GM21526 (cell line): ENCODE results near the gene PGLYRP2.

Experiments
- ATAC-seq: cut with Tn5 transposase; IDR thresholded peaks from one replicate; pipeline ENCODE4 v1.9.1; 2021; ENCODE audit warnings: moderate library complexity; ENCODE audit not compliant: unreplicated experiment, low FRiP score

PGLYRP2 gene

DNA sequence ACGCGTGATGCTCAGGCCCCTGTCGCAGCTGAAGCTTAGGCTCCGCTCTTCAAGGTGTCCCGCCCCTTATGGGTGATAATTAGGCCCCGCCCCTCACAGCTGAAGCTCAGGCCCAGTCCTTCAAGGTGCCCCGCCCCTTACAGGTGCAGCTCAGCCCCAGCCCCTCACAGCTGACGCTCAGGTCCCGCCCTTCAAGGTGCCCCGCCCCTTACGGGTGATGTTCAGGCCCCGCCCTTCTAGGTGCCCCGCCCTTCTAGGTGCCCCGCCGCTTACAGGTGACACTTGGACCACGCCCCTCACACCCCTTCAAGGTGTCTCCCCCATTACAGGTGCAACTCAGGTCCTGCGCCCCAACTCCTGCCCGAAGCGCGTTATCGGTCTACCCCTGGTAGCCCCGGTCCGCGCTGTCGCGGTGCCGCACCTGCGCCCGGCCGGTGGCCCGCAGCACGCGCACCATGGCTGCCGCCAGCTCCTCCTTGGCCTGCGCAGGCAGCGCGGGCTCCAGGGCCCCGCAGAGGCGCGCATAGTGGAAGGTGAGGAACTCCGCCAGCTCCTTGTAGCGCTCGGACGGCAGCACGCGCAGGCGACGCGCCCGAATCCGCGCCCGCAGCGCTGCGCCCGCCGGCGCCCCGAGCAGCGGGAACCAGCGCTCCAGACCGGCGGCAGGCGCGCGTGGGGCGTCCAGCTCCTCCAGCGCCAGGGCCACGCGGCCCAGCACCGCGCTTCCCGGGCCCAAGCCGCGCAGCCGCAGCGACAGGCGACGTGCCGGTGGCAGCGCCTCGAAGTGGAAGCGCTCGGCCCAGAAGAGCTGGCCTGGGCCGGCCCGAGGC is 22.2 kb downstream of the PGLYRP2 start:
- ATAC-seq, result no peak

DNA sequence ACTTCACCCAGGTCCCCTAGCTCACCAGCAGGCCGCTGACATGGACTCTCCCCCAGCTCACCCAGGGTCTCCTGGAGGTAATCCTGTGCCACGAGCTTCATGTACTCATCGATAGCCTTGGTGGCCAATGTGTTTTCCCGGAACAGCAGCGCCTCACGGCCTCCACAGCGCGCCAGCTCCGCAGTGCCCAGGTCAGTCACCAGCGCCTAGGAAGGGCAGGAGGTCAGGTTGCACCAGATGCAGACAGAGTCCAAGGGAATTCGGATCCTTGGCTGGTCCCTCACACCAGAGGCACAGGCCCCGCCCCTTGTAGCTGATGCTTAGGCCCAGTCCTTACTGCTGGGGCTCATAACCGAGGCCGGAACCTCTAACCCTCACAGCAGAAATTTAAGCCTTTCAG is 22.9 kb downstream of the PGLYRP2 start:
- no peak for ATAC-seq

DNA sequence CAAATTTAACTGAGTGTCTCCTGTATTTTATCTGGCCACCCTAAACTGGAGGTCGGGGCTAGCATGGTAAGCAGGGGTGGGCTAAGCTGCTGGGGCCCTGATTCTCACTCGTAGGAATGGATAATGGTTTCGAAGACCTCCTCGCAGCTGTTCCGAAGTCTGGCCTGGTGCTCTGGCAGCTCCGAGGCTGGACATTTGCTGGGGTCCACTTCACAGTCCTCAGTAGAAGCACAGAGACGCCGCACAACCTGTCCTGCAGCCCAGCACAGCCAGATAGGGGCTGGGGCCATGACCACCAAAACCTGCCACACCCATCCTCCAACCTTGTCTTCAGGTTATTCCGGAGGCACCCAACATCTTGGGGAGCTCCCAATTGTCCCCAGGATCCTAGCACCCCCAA is 23.3 kb downstream of the PGLYRP2 start:
- ATAC-seq, result no peak

DNA sequence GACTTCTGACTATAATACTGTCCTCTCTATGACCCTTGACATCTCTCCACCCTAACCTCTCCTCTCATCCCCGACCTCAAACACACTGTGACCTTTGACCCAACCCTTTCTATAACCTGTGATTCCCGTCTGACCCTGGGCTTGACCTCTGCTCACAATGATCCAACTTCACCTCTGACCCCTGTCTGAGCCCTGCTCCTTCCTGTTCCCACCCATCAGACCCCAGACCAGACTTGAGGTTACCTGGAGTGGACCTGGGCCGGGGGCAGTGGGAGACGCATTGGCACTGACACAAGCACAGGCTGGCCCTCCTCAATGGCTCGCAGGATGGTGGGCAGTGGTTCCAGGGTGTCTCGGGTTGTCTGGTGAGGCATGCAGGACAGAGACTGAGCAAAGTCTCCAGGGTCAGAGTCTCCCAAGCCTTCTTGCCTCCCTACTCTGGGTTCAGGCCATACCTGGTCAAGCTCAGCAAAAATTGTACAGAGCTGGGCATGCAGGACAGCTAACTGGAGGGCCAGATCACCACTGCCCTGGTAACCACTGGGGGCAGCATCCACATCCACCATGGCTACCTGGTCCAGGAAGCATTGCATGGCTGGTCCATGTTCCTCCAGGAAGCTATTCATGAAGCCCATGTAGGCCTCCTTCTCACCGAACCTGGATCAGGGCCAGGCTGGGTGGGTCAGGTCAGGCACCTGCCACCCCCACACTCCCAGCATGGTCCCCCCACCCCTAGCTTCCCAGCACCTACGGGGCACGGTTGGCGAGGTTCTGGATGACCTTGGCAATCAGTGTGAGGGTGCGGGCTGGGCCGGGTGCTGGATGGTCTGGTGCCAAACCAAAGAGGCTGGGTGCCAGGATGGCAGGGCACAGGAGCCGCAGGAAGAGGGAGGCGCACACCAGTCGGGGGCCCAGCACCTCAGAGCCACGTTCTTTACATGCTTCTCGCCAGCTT is 25.1 kb downstream of the PGLYRP2 start:
- ATAC-seq, result no peak

DNA sequence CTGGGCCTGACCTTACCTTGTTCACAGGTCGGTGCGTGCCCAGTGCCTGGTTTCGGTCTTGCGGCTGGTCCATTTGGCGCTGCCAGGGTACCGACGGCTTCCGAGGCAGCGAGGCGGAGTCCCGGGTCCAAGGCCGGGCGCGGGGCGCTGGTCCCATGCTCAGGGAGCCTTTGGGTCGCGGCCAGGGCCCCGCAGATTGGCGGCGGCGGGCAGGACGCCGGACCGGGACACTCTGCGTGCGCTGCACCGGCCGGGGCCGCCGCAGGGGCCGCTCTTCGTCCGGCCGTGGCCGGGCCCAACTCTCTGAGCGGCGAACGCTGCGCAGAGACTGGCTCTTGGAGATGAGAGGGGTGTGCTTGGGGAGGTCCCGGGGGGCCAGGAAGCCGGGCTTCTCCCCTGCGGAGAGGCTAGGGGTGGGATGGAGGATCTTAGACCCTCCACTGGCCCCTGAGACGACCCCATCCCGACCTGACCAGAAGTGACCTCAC is 26.2 kb downstream of the PGLYRP2 start:
- no peak for ATAC-seq

DNA sequence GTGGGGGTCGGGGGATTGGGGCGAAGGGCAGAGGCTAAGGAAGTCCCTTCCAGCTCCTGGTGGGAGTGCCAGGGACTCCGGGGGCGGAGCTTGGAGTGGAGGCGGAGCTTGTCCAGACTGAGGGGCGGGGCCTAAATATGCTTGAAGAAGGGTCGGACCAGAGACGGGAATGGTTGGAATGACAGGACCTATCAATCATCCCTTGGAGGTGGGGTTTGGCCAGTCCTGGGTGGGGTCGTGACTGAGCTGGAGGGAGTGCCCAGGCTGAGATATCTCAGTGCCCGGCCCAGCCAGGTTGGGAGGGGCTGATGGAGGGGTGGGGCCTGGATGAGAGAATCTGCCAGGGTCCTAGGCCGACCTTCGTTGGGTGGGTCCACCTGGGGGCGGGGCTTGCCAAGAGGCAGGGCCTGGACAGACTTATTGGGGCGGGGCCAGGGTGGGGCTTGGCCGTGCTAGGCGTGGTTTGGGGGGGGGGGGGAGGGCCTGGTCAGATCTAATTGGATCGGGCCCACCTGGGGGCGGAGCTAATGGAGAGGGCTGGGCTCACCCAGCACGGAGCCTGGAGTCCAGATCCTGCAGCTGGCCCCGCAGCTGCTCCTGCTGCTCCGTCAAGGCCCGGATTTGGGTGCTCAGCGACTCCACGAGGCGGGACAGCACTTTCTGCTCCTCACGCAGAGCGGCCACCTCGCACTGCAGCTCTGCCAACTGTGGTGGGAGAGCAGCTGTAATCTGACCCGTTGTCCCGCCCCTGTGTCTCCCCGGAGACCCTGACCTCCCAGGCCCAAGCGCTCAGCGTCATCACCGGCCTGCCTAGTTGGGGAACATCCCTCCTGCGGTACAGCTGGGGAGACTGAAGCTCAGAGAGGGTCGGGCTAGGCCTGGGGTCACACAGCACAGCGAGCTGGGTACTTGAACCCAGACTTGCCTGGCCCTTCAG is 26.9 kb downstream of the PGLYRP2 start:
- no peak for ATAC-seq

DNA sequence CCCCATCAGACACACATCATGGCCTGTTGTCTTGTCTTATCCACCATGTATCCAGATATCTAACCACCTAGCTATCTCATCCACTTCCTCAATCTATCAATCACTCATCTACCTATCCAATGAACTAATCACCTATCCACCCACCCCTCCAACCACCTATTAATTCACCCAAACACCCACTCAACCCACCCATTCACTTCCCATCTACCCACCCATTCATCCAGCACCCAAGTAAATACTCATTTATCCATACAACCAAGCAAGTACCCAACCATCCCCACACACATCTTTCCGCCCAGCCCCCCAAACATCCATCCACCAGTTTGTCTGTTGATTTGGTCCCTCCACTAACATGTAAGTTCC is 28.8 kb downstream of the PGLYRP2 start:
- ATAC-seq, result no peak

DNA sequence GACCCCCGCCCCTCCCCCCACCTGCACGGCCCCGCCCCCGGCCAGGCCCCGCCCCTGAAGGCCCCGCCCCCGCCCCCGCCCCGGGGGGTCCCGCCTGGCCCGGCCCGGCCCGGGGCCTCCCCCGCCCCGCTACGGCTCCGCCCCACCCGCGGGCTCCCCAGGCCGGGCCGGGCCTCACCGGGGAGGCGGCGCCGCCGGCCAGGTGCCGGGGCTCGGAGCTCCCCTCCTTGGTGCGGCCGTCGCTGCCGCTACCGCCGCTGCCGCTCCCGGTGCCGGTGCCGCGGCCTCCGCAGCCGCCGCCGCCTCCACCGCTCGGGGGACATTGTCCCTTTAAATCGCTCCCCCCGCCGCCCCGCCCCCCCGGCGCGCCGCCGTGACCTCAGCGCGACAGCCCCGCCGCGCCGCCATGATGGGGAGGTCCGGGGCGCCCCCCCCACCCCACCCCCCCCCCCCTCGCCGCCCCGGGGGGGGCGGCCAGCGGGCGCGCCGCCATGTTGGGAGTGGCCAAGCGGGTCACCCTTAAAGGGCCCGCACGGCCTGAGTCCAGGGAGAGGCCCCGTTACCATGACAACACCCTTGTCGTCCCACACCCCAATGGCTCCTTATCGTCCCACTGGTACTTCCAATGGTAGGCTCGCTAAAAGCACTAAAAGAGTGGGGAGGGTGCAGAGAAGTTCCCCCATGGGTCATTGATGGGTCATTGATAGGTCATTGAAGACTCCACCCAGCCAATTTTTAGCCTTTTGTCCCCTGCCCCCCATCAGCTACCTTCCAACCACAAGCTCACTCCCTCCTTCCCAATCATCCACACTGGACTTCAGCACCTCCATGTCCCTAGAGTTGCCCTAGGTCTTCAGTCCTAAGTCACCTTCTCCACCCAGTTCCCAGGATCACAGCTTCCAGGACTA is 29.4 kb downstream of the PGLYRP2 start, which contains the start of gene WIZ:
Gene WIZ (minus strand): TSS at position 337 of the 908 bp plus-strand sequence. CDS start 1,649 bp downstream, outside the sequence.
- no peak for ATAC-seq

DNA sequence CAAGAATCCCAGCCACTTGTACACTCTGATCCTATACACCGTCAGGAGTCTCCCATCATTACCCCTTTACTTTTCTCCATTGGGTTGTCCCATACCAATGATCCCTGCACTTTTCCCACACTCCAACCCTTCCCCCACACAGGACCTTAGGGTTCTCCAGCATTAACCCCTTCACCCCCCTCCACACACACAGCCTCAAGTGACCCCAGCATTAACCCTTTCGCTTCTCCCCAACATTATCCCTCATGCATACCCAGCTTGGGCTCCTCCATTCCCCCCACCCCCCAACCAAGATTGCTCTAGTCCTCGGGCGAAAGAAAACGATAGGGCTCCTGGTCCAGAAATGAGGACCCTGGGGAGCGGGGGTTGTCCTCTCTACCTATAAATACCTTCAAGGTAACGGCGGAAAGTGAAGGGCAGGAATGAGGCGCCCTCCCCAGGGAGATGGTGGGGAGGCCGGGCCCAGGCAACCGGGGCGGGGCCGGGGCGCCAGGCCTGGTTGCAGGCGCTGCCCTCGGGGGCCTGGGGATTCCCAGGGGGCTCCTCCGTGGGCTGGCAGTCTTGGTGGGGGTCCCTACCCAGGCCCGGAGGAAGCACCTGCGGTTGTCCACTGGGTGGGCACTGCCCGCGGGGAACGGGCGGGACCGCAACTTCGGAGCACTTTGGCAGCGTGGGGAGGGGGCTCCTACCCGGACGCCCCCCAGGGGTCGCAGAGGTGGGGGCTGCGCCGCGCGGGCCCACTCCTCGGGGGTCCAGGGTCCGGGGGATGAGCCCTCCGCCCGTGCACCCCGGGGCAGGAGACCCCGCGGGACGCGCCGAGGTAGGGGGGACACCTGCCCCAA is 30.3 kb downstream of the PGLYRP2 start:
- ATAC-seq, result no peak

DNA sequence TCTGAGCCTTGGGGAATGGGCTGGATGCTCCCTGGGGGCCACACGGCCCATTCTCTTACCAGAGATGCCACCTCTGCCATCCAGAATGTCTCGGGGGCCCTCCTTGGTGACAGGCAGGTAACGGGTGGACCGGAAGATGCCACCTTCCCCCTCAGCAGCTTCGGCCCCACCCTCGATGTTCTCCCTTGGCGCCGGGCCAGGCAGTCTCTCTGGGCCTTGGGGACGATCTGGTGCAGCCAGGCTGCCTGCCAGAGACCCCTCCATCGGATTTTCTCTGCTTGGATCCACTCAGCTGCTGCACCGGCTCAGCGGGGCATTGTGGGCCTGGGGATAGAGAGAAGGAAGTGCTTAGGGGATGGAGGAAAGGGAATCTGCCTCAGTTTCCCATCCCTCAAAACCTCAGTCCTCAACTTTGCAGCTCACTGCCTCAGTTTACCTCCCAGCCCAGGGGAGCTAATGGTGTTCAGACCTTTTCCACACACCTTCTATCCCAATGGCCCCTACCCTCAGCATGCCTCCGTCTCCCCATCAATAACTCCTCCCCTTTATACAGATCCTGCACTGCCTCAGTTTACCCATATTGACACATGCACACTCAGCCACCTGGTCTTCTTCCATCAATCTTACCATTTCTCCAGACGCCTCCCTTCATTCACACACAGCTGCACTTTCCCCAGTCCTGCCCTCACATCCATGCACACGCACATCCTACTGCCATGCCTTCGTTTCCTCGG is 31.1 kb downstream of the PGLYRP2 start:
- ATAC-seq, result no peak

DNA sequence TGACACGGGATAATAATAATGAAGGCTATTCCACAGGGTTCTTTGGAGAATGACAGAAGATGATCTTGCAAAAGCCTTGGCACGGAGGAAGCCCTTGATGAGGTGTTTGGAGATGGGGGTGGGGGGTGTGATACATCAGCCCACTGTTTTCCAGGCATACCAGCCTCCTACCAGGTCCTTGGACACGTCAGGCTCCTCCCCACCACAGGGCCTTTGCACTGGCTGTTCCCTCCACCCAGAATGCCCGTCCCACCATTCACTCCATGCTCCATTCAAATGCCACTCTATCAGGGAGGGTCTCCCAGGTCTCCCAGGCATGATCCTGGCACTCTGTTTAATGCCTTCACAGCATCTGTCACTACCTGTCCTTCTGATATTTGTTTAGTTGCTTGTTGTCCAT is 32.2 kb downstream of the PGLYRP2 start:
- ATAC-seq, result no peak

DNA sequence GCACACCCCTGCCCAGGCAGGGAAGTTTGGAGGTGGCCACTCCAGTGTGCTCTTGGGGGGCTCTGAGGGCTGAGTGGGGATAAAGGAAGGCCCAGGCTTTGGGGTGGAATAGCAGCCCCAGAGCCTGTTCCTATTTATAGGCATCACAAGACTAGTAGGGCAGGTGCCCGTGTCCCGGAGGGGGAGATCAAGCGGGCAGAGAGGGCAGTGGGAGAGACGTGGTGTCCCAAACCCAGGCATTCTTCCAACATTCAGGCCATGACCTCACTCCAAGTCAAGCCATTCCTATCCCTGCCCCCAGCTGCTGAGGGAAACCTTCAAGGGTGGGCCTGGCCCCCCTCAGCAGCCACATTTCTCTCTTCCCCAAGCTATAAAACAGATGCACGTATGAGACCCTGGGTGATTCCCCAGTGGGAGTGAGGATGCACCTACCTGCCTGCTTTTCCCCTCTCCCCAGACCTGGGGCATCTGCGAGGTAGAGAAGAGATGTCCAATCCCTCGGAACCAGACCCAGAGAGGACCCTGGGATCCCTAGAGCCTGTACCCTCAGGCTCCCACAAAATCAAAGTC is 33.4 kb downstream of the PGLYRP2 start:
- ATAC-seq, result no peak

DNA sequence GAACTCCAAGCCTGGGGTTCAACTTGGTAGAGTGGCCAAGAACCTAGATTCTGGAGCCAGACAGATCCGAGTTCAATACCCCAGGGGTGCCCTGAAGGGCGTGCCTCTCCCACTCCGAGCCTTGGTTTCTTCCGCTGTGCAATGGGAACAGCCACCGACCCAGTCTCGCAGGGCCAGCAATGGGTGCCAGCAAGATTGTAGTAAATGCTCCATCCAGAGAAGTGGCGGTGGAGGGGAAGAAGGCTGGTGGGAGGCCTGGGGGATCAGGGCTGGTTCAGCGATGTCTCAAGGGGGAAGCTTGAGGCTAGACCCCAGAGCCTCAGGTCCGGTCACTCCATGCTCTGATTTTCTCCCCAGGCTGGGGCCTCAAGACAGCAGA is 34.1 kb downstream of the PGLYRP2 start:
- ATAC-seq, result no peak

DNA sequence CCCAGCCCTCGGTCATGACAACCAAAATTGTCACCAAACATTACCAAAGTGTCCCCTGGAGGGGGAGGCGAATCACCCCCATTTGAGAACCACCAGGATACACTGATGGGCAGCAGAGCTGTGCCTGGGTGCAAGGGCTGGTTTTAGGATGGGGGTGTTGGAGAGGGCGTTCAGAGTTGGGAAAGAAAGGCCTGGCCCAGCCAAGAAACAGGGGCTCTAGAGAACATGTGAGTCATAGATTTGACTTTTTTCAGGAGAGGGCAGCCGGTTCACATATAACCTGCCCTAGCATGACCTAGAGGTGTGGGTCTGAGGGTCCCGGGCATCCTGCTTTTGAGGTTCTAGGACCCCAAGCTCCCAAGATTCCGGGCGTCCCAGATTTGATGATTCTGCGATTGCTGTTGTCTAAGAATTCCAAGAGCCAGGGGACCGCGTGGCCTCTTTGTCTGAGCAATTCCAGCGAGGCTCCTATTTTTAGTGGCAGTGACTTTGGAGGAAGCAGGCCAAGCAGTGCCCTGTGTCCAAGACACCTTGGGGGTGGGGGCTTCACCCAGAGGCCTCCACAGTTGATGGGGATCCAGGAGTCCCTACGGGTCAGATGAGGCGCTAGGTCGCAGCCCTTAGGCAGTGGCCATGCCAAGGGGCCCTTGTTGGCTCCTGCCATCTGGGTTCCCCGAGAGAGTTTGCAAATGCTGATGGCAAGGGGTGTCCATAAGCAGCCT is 34.6 kb downstream of the PGLYRP2 start:
- no peak for ATAC-seq

DNA sequence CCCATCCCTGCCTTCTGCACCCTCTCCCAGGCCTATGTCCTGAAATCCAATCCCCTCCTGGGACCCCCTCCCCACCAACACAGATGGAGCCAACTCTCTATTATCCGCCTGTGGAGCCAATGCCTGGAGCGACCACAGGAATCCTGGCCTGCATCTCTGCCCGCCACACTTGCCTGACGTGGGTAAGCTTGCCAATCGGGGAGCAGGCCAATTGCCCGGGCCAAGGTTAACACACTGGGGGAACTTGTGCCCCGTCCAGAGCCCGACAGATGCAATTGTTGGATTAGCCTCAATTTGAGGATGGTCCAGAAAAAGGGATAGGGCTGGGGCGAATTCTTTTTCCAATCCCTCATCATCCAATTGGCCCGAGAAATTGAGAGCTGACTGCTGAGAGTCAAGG is 35.5 kb downstream of the PGLYRP2 start:
- ATAC-seq, result no peak

DNA sequence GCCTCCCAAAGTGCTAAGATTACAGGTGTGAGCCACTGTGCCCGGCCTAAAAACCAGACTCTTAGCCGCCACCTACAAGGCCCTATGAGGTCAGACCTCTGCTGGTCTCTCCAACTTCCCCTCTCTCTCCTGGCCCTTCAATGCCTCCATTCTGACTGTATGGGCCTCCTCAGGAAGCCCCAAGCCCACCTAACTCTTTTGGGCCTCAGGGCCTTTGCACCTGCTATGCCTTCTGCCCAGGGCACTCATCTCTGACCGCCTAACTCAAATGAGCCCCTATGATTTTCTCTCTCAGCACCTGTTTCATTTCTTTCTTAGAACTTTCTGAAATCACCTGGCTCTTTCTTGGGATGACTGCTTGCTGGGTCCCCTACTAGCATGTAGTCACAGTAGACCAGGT is 36.0 kb downstream of the PGLYRP2 start:
- no peak for ATAC-seq
